Kidney capillary endothelial cell (primary cell): ENCODE measurements around the gene IMMP2L.

Experiments
- DNase-seq: peaks from one replicate; pipeline ENCODE4 v3.0.0-alpha.2; 2018; ENCODE audit warnings: low spot score

IMMP2L gene

GRCh38 chr7:111556977-111557376, 5.3 kb downstream of the IMMP2L start:
- DNase-seq, result no peak

GRCh38 chr7:111554086-111554485, 8.2 kb downstream of the IMMP2L start:
- no peak for DNase-seq

- no peak for DNase-seq
Measured at GRCh38 chr7:111541067-111541466, 21.2 kb downstream of the IMMP2L start.

GRCh38 chr7:111540199-111540815, 22.0 kb downstream of the IMMP2L start:
- no peak for DNase-seq

DNA sequence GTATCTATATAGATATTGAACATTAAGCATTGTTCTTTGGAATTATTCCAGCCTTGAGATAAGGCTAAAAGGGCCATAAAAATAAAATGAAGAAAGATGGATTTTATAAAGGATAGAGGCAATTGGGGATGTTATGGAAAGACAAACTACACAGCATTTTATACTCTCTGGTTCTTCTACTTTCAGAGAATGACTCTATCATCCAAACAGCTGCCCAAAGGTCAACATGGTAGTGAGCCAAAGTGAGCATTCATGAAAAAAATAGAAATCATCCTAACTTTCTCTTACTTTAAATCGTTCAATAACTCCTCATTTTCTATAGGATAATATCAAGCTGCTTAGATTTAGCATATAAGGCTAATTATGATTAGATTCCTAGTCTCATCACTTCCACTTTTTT, 25.2 kb downstream of the IMMP2L start:
- DNase-seq, result no peak

- no peak for DNase-seq
Measured at GRCh38 chr7:111535142-111535870, 27.0 kb downstream of the IMMP2L start.

DNA sequence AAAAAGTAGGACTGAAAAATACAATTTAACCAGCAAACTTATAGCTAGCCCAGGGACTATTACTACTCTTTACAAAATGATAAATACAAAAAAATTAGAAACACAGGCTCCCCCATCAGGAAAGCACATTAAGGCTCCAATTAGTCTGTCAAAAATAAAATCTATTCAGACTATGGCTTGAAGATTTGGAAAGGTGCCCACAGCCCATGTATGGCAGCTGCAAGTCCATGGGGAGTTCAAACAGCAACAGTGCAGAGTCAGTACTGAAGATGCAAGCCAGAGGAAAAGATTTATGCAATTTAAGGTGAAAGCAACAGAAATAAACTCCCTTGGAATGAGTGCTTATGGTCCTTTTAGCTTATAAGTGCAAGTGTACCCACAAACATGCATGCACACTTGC, 29.7 kb downstream of the IMMP2L start:
- DNase-seq, result no peak

GRCh38 chr7:111531993-111532392, 30.3 kb downstream of the IMMP2L start:
- DNase-seq, result no peak

GRCh38 chr7:111530356-111530668, 32.0 kb downstream of the IMMP2L start:
- no peak for DNase-seq

- DNase-seq, result no peak
Measured at GRCh38 chr7:111529507-111530355, 32.6 kb downstream of the IMMP2L start.

- DNase-seq, result no peak
Measured at GRCh38 chr7:111528331-111528730, 34.0 kb downstream of the IMMP2L start.

DNA sequence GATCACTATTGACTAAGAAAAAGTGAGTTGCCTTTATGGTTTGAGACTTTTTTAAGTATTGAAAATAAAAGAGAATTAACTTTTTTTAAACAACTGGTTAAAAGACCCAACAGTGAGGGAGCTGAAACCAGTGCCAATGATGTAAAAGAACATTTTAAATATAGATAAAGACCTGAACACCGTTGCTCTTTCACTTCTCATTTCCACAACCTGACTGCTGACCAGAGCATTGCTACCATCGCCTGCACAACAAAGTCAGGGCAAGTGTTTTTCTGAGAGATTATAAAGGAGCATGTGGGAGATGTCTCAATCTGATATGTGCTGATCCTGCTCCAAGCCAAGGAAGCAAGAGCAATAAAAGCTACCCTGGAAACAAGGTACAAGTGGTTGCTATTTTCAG, 34.7 kb downstream of the IMMP2L start:
- DNase-seq, result no peak

- no peak for DNase-seq
Measured at GRCh38 chr7:111525100-111525499, 37.2 kb downstream of the IMMP2L start.

GRCh38 chr7:111521660-111522059, 40.6 kb downstream of the IMMP2L start:
- DNase-seq, result no peak

DNA sequence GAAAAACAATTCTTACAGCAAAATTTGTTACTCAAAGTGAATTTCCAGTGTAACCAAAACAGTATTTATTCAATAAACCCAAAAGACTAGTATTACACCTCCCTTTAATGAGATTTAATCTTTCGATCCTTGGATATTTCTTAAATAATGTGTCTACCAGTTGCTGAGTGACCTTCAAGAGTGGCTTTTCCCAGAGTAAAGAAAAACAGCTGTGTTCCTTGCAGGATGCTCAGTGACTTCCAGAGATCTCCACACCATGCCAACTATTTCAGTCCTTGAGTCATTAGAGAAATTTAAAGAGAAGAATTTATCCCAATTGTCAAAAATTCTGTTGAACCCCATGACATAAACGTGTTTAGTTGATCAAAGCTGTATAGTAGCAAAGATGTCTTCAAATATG, 44.0 kb downstream of the IMMP2L start:
- DNase-seq, result no peak

DNA sequence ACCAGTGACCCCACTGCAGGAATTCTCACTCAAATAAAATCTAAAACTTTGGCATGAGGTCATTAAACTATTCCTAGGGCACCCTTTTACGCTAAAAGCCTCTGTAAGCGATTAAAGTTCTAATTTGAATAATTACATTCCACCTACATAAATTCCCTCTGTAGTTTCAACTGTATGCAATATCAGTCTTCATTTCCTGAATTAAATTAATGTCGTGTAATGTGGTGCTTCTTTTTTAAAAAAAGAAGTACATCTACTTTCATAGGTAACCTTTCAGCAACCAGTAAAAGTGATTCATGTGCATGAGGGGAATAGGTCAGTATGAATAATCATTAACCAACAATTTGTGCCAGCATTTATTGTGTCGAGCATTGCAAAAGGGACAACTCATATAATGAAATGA, 44.7 kb downstream of the IMMP2L start:
- DNase-seq, result no peak

- DNase-seq, result no peak
Measured at GRCh38 chr7:111516612-111517011, 45.7 kb downstream of the IMMP2L start.

GRCh38 chr7:111513566-111513965, 48.7 kb downstream of the IMMP2L start:
- DNase-seq, result no peak

DNA sequence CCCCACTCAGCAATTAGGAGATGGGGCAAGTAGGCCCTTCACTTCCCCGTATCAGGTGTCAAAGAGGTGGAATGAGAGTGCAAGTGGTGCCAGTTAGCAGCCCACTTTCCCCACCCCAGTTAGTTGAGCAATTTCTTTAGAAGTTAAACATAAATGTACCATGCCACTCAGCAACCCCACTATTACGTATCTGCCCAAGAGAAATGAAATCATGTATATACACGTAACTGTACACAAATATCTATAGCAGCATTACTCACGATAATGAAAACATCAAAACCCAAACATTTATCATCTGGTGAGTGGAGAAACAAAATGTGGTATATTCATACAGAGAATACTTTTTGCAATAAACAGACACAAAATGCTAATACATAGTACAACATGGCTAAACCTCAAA, 50.4 kb downstream of the IMMP2L start:
- DNase-seq, result no peak

- no peak for DNase-seq
Measured at GRCh38 chr7:111510584-111511378, 51.5 kb downstream of the IMMP2L start.

GRCh38 chr7:111510062-111510461, 52.2 kb downstream of the IMMP2L start:
- DNase-seq, result no peak

DNA sequence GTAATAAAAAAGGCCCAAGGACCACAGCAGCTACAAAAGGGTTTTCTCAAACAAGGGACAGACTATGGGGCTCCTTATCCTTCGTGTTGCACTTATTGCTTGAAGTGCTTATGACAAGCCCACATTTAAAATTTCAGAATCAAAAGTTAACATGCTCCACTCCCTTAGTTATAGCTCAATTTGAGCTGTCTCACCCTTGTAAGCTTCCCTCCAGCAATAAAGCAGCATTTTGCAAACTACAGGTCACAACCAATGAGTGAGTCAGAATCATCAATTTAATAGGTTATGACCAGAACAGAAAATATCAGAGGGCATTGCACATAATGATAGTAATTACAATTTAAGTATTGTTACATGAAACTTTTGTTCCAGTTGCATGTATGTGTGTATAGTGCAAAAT, 53.0 kb downstream of the IMMP2L start:
- DNase-seq, result no peak
